GM18526 (cell line): ENCODE measurements around the gene ERI3.

ENCODE experiments used
- POLR2A ChIP-seq: IDR thresholded peaks from 3 replicates; pipeline ENCODE4 v1.6.1; 2011; ENCODE audit not compliant: insufficient read length; ENCODE audit errors: extremely low read depth

ERI3 gene

DNA sequence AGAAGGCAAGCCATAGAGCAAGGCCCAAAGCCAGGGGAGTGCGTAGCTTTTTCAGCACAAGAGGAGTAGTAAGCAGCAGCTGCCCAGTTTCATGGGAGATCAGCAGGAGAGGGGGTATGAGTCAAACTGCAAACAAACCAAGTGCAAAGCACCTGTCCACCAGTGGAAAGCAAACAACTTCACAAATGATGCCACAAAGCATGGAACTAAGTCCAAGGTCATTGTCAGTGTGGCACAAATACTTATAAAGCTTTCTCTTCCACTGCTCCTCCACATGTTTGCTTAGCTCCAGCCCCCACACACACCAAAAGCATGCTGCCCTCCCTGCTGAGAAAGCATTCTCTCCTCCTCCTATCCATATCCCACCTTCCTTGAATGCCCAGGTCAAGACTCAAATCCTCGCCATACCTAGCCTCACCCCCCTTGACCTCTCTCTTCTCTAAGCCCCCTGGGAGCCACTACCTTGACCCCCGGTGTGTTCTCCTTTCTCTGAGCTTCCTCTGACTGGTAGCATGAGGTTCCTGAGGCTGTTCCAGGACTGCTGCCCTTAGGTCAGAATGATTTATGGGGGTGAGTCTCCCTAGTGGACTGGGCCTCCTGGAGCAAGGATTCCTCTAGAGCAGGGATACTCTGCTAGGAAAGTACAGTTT lies 71.4 kb downstream of the ERI3 start:
- TF ChIP-seq POLR2A: no peak

DNA sequence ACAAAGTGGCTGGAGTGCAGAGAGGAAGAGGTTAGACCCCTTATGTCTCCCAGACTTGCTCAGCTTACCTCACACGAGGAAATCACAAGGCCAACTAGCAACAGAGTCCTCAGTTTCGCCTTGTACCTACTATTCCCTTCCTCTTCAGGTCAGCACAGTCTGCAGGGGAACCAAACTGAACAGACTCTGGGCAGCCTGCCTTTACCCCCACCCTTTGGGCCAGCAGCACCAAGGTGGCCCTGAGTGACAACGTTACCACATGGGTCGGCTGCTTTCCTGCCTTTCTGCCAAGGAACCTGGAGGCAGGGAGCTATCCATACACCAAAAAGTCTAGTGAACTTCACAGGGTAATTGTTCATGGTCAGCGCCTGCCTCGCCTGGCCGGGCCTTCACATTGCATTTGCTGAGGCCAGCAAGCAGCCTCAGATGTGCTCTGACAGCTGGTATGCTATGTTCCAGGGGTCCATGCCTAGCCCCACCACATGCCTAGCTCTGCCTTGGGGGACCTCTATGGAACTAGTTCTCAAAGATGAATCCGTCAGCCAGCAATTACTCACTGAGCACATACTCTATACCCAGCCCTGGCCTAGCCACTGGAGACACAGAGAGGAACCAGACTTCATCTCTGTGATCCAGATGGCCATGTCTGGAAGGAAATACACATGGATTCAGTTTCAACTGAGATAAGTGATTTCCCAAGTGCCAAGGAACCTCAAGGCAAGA lies 72.2 kb downstream of the ERI3 start:
- no peak for TF ChIP-seq POLR2A

DNA sequence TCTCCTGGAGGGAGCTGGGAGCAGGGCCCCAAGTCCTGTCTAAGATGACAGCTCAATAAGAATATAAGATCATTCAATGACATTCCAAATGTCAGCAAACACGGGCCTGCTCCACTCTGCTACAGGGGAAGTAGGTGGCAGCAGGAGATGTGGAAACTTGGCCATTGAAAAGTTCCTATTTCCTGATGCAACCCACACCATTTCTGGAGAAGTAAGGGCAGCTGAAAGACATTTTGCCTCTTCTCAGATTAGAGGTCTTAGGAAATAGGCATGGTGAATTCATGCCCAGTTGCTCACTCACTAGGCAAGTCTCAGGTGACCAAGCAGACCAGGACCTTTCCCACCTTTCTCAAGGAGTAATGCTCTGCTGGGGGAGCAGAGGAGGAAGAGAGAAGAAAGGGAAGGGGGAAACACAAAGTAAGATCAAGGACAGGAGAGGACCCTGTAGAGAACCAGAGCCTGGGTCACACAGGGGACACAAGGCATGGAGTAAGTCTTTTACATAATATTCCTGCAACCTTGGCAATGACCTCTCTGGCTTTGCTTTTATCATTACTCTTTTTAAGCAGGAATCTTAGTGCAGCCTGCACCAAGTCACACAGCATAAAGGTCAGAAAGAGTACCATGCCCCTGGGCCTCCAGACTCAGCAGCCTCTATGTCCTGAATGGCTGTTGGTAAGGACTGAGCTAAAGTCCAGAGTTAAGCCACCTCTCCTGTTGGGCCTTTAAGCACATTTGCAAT lies 72.9 kb downstream of the ERI3 start:
- TF ChIP-seq POLR2A: no peak

DNA sequence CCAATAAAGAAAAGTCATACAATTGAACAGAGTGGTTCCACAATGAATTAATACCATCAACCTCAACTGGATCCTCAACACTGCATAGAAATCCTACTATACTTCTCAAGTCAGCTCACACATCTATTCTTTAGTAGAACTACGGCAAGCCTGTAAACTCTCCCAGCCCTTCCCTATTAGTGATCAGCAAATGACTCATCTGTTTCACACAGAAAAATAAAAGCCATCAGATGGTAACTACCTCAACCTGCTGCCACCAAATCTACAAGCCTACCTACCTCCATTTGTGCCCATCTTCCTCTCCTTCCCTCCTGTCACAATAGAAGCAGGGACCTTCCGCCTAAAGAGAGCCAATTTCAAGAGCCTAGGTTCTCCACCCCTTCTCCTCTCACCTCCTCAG lies 78.2 kb downstream of the ERI3 start:
- no peak for TF ChIP-seq POLR2A

DNA sequence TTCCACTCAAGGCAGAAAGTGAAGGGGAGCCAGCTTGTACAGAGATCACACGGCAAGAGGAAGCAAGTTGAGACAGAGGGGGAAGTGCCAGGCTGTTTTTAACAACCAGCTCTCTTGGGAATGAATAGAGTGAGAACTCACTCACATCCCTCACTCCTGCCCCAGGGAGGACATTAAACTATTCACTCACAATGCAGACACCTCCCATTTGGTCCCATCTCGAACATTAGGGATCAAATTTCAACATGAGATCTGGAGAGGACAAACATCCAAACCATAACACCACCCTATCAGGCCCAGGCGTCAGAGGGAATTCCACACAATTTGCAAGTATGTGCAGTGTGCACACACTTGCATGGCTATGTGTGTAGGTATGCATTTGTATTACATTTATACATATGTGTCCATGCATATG lies 79.1 kb downstream of the ERI3 start:
- TF ChIP-seq POLR2A: no peak

DNA sequence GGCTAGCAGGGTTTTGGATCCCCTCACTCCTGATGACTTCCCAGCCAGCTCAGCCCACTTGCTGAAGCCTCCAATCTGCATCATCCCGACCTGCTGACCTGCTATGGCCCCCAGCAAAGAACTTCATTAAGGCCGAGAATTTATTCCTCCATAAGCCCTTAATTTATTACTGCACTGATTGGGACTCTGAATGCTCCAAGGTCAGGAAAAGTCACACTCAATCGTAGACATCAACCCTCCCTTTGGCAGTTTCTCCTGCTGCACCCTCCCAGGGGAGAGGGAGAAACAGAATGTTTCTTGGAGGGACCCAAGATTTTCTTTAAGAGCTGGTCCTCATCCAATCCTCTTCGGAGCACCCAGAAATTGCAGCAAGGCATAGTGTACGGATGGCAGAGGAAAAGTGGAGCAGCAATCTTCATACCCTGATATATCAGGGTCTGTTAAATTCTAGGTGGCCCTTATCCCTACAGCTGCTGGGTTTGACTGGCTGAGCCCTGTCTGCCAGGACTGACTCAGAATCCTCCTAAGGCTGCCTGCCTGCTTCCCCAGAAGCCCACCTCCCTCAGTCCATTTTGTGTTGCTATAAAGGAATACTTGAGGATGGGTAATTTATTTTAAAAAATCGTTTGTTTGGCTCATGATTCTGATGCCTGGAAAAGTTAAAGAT lies 79.6 kb downstream of the ERI3 start:
- TF ChIP-seq POLR2A: no peak

DNA sequence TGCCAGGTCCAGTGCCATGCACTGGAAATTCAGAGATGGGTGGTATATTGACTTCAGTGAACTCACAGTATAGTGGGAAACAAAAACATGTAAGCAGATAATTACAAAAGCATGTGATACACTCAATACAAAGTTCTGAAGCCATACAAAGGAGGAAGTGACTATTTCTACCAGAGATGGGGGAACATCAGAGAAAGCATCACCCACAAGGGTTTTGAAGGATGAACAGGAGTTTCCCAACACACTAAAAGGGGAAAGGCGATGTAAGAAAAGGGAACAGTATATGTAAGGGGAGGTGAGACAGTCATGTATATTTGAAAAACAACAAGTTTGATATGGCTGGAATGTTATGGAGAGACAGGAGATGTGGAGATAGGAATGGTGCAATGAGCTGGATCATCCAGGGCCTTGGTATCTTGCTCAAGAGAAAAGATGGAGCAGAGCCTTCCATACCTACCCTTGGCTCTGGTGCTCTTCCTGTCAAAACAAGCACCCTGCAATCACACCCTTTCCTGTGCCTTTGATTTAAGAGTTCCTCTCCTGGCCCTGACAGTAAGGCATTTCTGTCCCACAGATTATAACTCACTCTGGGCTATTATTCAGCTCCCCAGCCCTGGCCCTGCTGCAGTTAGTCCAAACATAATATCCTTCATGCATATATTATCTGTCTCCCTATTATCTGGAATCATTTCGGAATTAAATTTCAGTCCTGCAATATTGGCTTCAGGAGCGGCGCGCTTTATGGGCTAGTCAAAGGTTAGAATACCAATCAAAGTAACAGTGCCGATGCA lies 81.3 kb downstream of the ERI3 start:
- TF ChIP-seq POLR2A: no peak

DNA sequence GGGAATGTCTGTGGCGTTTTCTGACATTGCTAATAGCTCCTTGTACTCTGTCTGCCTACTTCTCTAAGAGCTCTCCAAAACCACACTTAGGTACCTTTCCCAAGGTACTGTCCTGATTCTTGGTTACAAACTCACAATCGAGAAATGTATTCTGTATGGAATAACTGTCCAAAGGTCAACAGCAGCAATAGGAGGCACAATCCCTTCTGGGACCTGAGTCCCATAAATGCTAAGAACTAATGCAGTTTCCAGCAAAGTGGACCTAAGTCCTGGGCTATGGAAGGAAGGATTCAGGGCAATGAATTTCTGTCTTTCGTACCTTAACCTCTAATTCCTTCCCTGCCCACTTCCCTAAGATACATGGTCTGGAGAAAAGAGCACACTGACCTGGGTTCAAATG lies 82.1 kb downstream of the ERI3 start:
- no peak for TF ChIP-seq POLR2A

DNA sequence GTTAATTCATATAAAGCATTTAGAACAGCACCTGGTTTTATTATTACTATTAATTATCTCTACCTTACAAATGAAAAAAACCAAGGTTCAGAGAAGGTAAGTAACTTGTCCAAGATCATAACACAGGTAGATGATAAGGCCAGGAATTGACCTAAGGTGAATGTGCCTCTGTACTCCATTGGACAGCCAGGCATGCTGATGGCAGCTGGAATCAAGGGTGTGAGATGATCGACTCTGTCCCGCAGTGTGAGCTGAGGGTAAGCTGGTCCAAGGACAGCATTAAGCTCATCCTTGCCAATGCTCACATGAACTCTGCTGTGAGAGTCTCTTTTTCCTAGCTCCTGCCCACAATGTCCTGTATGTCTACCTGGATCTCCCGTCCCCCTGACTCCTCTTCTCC lies 83.4 kb downstream of the ERI3 start:
- TF ChIP-seq POLR2A: no peak

DNA sequence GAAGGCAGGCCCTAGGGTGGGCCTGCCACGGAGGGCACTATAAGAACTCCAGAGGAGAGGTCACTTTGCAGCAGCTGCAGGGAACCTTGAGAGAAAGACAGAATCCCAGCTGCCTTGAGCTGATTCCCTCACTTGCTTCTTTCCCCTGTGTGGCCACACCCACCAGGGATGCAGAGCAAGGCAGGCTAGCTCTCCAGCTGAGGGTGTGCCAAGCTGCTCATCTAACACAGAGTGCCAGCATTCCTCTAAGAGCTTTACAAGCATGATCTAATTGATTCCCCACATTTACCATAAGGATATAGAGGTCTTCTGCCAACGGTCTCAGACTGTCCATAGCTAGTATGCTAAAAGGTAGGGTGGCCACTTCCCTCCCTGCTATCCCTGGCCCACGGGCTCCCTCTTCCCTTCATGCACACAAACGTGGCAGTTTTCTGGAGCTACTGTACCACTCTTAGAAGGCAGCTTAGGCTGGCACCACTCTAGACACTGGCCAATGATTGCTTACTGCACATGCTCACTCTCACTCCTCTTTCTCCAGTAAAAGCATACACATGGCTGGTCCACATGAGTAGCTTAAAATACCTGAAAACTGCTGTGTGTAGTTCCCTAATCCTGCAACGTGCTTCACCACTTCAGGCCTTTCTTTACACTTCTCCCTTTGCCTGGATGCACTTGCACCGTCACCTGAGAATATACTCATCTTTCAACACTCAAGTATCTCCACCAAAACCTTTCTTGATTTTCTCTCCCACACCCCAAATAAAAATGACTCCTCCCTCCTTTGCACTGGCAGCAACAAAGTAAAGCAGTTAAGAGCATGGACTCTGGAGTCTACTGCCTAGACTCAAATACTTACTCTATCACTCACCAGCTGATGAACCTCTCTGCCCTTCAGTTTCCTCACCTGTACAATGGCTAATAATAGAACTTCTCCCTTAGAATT lies 84.1 kb downstream of the ERI3 start:
- no peak for TF ChIP-seq POLR2A

DNA sequence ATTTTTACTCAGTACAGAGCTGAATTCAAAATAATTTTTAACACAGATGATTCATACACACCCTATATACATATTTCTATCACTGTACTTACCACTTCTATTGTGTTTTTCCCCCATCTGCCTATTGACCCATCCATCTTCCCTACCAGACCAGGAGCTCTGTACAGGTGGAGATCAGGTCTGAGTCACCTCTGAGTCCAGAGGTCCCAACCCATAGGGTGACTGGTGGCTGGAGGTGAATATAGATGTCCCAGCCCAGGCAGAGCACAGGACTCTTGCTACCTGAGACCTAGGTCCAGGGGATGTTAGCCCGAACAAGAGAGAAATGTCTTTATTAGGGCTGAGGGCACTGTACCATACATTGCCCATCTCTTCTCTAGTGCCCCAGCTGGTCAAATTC lies 87.0 kb downstream of the ERI3 start:
- TF ChIP-seq POLR2A: no peak

DNA sequence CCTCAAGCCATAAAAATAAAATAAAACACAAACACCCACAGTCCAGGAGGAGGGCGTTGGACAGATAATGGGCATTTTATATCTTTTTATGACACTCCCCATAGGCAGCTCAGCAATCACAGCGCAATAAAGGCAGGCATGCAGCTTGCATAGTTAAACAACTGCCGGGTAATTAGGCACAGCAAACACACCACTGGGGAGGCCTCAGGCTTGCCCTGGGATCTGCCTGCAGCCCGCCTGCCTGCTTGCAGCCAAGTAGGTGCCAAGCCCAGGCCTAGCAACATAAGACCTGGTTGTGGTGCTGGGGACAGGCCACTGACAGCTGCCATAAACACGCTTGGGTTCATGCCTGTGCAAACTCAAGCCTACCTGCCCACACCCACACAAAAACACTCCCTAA lies 87.6 kb downstream of the ERI3 start:
- no peak for TF ChIP-seq POLR2A

DNA sequence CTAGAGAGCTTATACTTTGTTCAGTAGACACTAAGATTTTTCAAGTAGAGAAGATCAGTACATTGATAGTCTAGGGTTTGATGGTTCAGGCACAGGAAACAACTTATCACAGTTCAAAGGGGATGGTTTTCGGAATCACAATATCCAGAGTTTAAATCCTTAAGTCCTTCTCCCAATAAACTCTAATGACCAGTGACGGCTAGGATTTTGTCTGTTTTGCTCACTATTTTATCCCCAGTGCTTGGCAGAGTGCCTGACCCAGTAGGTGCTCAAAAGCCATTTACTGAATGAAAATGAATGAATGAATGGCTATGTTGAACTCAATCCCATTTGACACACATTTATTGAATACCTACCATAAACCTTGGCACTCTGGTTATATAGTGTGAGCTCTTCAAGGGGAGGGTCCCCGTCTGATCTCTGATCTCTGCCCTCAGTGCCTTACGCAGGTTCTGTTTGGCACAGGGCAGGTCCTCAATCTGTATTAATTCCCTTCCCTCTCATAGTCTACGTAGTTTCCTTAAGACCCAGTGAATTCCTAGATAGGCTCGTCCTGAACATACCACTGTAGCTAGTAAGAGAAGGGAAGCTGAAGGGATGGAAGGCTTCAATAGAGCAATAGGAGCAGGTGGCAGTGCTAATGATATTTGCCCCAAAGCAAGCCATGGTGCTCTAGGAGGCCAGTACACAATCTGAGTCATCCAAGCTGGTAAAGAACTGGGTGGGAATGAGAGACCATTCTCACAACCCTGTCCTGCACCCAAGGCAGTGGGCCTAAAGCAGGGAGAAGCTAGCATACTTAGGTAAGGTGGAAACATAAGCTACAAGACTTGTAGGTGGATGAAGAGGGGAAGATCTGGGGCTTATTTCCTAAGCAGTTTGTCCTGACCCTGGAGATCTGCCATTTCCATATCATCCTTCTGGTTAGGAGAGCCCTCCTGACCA lies 88.4 kb downstream of the ERI3 start:
- no peak for TF ChIP-seq POLR2A
